Activated CD4-positive, alpha-beta T cell treated with anti-CD3 and anti-CD28 coated beads, Interleukin-2, amount 50 U/mL, for 1 hour (primary cell): Measurements from ENCODE around the gene DHRS9.
"Not testable (repeated sequence)": the region's sequence is repeated elsewhere in the genome, so short reads cannot be mapped to it uniquely, and the experiment has no call there.

Experiments used
- DNase-seq: peaks from one replicate; pipeline ENCODE4 v3.0.0-alpha.2; 2020

Gene DHRS9

DNA sequence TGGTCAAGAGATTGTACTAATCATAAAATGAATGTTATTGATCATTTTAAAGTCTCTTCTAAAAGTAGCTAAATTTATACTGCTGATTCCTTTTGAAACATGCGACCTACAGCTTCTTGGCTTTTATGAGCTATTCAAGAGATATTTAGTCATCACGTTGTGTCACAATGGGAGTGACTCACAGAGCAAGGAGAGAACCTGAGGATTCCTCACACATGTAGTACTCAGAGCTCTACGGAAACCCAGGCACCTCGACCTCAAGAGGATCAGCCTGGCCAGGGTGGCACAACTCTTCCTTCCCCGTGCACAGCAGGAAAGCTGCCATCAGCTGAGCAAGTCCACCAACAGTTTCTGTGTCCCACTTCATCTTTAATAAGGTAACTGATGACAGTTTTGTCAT, at the start of gene DHRS9:
DHRS9 (plus strand) TSS at position 223 of the 400 bp plus-strand sequence. CDS start 12,019 bp downstream, outside the sequence.
- DNase-seq: no peak

DNA sequence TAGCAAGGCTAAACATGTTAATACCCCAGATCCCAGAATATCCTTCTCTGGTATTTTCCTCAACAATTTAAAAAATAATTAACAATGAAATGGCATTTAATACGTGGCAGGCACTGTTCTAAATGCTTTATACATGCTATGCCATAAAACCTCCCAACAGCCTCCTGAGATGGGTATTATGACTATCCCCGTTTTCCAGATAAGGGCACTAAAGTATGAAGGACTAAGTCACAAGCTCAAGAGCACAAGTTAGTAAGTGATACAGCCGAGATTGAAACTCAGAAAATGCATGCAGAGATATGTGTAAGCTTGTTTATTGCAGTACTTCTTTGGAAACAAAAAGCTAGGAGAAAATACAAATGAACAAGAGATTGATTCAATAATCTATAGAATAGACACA, 46.2 kb upstream of the DHRS9 start:
- DNase-seq: no peak

DNA sequence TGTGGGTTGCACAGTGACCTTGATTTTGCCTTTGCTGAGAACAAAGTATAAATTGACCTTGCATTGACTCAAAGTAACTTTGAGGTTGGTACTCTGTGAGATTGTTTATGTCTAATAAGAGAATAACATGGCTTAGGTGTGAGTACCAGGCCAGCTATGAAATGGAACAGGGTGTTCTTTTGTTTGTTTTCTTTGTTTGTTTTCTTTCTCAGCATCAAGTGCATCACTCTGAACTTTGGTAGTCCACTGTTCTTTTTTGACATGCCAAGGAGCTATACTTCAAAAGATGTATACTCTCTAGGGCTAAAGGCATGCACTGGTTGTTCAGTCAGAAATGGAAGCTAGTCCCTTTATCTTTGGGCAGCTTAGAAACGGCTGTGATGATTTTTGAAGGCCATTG, 43.3 kb upstream of the DHRS9 start:
- no peak for DNase-seq

DNA sequence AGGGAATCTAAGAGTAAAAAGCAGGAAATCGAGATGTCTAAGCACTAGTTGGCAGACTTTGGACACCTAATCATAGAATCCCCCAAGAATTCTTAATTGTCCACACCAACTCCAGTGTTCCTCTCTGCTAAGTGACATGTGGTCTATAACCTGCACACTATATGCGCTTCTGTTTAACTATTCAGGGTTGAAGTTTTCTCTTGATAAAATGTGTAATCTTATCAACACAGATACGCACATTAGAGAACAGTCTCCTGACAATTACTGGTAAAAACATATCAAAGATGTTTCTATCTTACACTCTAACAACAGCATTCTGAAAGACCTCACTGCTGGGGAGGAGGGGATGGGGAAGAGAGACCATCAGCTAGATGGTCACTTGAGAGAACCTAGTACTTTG, 42.1 kb upstream of the DHRS9 start:
- DNase-seq: no peak

DNA sequence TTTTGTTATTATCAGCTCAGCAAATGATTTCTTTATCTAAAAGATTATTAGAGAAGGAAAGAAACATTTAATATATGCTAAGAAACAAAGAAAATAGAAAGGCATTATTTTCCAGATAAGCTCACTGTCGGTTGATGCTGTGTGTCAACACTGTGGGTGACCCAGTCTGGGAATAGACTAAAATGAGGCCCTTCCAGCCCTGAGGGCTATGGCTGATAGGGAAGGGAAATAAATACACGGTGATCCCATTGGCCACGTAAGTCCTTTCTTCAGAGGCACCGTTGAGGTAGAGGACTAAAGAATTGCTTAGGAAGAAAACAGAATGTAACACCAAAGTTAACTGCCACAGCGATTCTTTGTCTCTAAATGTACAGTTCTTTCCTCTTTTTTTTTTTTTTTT, 40.0 kb upstream of the DHRS9 start:
- no peak for DNase-seq

DNA sequence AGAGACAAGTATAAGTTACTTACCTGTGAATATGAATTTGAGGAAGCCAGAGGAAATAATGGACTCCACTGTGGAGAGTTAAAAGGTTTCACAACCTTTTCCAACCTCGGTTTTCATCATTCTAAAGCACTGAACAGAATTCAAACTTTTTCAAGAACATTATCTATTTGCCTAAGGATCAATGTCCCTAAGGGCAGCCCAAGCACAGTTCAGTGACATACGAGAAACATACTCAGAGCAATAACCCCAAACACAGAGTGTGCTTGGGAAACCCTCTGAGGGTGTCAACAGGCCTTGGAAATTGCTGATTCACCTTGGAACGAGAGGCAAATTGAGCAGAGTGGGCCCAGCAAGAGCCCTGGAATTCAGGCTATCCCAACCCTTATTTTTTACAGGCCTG, 38.2 kb upstream of the DHRS9 start, which contains the start of gene ABCB11:
ABCB11 (minus strand) TSS at position 123 of the 400 bp plus-strand sequence. CDS start 13,199 bp downstream, outside the sequence.
- DNase-seq: no peak

DNA sequence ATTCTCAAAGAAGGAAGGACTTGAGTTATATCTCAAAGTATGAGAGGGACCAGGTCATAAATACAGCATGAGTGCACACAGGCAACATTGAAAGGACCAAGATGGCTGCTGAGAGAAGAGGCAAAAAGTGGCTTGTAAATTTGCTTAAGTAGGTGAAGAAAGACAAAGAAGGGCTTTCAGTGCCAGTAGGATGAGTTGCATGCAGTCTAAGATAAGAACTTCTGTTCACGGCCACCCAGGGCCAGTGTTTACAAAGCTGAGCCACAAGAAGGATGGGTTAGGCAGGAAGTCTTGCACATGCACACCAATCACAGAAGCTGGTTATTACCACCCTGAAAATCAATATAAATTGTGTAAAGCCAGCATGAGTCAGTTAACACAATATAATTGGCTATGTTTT, 35.1 kb upstream of the DHRS9 start:
- no peak for DNase-seq

DNA sequence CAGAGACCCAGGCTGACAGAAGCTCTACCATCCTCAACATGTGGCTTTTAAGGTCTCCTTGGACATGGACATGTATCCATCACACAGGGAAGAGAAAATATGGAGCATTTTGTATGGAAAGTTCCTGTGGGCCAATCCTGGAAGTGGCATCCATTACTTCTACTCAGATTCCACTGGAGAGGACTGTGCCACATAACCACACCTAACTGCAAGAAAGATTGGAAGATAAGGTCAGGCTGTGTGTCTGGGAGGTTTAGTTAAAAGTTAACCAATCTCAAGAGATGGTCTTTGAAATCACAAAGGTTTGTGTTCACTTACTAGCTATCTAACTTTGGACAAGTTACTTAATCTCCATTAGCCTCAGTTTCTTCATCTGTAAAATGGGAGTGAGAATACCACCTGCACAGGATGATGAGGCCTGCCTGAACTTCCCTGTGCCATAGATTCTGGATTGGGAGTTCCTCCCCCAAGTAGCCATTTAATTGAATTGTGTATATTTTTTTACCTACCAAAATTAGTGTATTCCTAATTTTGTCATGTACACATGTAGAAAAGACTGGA, 34.3 kb upstream of the DHRS9 start:
- DNase-seq: no peak

DNA sequence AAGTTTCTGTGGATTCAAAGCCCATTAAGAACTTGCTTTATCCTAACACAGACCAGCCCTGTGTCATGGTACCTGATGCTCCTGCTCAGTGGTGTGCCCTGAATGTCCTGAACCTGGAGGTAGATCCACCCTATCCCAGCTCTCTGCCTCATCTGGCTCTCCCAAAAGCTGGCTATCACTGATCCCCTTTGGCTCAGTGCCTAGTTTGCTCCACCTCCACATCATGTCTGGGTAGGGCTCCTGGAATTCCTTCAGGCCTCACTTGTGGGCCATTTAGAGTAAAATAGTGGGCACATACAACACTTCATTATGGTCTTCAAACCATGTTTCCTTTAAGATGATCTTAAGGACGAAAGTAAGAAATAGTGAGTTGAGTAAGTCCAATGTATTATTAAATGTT, 33.5 kb upstream of the DHRS9 start:
- no peak for DNase-seq

DNA sequence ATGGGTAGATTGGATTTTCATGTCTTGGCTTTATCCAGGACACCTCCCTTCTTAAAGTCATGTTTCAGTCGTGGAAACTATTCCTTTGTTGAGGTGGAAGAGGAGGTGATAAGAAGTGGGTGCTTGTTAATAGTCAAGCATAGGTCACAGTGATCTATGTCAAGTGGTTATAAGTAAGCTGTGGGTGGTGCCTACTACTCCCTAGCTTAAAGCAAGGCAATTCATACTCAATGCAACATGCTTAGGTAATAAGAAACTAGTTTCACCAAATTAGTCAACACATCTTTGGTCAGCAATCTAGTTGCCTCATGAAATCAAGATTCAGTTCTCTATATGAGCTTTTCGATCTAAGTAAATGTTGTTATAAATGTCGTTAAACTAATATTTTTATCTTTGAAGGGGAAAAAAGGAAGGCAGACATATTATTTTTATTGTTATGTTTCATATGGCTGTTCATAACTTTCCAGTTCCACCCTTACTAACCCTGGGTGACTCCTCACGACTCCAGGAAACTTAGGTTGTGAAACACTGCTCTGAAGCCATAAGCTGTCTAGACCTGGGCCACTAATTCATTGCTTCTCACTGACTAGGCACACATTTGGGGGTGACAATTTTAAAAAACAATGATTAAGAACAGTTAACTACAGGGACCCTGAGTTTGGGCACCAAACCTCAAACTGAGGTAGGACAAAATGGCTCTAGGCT, 32.5 kb upstream of the DHRS9 start:
- DNase-seq: no peak

DNA sequence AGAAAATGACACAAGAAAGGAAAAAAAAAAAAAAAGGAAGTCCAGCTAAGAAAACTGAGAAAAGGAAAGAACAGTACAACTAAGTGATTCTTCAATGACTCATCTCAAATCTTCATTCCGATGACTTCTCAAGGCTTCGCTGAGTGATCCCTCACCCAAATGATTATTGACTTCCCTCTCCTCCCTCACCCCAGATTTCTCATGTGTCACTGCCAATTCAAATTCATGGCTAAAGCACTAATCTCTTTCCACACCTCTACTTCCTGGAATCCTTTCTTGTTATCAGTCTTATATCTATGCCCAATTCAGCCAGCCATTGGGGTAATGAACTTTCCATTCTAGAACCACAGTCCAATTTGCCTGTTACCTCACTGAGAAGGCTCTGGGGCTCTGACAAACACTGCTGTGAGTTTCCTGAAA, 31.0 kb upstream of the DHRS9 start:
- no peak for DNase-seq

DNA sequence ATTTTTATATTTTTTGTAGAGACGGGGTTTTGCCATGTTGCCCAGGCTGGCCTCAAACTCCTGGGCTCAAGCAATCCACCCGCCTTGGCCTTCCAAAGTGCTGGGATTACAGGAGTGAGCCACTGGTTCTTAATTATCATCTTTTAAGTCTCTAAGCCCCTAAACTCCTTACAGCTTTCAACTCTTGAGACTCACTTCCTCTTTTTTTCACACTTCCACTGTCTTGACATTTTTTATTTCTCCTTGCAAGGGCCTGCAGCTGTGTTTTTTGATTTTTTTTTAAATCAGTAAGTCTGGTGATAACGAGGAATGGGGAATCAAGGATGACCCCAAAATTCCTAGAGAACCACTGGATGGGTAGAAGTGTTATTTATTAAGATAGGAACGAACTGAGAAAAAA, 29.7 kb upstream of the DHRS9 start:
- DNase-seq: no peak

DNA sequence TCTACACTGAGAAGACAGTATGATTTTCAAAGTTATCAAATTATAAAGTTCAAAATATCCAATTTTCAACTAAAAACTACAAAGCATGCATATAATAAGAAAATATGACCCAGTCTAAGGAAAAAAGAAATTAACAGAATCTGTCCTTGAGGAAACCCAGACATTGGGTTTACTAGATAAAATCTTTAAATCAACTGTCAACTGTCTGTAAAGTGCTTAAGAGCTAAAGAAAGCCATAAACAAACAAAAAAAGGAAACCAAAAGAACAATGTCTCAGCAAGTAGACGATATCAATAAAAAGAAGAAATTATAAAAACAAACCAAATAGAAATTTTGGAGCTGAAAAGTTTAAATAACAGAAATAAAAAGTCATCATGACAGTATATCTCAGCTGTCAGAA, 27.8 kb upstream of the DHRS9 start:
- DNase-seq: no peak

DNA sequence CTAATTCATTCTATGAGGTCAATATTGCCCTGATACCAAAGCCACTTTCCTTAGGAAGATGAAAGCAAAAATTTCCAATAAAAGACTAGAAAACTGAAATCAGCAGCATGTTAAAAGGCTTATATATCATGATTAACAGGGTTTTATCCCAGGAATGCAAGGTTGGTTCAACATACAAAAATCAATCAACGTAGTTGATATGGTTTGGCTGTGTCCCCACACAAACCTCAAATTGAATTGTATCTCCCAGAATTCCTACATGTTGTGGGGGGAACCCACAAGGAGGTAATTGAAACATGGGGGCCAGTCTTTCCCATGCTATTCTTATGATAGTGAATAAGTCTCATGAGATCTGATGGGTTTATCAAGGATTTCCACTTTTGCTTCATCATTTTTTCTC, 26.5 kb upstream of the DHRS9 start:
- DNase-seq: no peak

DNA sequence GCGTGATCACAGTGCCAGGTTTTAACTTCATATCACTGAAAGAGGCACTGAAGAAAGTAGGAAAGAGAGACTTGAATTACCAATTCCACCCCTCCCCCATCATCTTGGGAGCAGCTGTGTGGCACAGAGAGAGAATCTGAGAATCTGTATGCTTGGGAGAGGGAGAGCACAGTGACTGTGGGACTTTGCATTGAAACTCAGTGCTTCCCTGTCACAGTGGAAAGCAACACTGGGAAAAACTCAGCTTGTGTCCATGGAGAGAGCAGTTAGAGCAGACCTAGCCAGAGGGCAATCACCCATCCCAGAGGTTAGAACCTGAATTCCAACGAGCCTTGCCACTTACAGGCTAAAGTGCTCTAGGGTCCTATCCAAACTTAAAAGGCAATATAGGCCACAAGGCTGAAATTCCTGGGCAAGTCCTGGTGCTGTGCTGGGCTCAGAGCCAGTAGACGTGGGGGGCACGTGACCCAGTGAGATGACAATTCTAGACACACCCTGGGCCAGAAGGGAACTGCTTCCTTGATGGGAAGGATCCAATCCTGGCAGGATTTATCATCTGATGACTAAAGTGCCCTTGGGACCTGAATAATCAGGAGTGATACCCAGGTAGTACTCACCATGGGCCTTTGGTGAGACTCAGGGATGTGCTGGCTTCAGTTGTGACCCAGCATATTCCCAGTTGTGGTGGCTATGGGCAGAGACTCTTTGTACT, 22.8 kb upstream of the DHRS9 start:
- no peak for DNase-seq

DNA sequence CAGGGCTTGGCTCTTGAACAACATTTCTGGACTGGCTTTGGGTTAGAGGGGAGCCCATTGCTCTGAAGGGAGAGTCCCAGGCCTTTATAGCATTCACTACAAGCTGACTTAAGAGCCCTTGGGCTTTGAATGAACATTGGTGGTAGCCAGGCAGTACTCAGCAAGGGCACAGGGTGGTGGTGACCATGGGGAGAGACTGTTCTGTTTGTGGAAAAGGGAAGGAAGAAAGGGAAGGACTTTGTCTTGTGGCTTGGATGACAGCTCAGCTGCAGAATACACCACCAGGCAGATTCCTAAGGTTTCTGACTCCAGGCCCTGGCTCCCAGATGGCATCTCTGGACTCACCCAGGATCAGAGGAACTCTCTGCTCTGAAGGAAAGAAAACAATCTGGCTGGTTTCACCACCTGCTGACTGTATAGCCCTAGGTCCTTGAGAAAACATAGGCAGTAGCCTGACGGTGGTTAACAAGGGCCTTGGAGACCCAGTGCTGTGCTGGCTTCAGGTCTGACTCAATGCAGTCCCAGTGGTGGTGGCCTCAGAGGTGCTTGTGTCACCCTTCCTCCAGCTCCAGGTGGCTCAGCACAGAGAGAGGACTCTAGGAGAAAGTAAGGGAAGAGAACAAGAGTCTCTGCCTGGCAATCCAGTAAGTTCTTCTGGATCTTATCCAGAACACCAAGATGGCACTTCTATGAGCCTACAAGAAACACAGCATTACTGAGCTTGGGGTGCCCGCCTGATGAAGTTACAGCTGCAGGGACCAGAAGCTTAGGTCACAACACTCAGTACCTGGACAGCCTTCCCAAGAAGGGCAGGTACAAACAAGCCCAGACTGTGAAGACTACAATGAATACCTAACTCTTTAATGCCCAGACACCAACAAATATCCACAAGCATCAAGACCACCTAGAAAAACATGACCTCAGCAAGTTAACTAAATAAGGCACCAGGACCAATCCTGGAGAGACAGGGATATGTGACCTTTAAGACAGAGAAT, 21.8 kb upstream of the DHRS9 start:
- DNase-seq: no peak

DNA sequence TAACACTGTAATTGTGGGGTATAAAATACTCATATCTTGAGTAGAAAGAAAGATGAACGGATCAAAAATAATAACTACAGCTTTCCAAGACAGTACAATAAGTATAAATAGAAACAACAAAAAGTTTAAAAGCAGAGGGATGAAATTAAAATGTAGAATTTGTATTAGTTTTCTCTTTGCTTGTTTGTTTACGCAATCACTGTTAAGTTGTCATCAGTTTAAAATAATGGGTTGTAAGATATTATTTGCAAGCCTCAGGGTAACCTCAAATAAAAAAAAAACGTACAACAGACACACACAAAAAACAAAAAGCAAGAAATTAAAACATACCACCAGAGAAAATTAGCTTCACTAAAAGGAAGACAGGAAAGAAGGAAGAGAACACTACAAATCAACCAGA, 20.2 kb upstream of the DHRS9 start:
- DNase-seq: no peak

DNA sequence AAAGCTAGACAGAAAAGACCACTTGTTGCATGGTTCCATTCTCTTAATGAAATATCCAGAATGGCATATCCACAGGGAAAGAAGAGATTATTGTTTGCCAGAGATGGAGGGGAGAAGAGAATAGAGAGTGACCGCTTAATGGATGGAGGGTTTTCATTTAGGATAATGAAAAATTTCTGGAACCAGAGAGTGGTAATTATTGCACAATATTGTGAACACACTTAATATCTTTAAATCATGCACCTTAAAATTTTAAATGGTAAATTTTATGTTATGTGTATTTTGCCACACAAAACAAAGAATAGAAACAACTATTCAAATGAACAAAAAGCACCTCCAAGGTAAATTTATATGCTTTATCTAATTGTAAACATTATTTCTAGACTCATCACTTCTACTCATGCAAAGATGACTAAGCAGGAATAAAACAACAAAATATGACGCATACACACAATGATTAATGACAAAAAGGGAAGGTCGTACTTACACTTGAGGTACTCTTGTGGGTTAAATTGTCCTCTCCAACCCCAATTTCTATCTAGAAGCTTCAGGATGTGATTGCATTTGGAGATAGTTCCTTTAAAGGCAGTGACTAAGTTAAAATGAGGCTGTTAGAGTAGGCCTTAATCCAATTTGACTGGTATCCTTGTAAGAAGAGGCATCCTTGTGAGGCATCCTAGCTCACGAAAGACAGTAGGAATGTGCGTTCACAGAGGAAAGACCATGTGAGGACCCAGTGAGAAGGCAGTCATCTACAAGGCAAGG, 18.7 kb upstream of the DHRS9 start:
- no peak for DNase-seq

DNA sequence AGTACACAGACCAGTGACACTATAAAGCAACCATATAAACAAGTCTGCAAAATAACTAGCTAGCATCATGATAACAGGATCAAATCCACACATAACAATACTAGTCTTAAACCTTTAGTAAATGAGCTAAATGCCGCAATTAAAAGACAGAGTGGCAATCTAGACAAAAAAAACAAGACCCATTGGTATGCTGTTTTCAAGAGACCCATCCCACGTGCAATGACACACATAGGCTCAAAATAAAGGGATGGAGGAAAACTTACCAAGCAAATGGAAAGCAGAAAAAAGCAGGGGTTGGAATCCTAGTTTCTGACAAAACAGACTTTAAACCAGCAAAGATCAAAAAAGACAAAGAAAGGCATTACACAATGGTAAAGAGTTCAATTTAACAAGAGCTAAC, 14.8 kb upstream of the DHRS9 start:
- DNase-seq: not testable (repeated sequence)

DNA sequence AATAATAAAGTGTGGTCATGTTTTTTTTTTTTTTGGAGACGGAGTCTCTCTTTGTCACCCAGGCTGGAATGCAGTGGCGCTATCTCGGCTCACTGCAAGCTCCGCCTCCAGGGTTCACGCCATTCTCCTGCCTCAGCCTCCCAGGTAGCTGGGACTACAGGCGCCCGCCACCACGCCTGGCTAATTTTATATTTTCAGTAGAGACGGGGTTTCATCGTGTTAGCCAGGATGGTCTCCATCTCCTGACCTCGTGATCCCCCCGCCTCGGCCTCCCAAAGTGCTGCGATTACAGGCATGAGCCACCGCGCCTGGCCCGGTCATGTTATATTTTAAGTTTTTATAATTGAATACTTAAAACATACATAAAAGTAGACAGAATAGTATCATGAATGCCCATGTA, 5.2 kb upstream of the DHRS9 start:
- not testable (repeated sequence) for DNase-seq

DNA sequence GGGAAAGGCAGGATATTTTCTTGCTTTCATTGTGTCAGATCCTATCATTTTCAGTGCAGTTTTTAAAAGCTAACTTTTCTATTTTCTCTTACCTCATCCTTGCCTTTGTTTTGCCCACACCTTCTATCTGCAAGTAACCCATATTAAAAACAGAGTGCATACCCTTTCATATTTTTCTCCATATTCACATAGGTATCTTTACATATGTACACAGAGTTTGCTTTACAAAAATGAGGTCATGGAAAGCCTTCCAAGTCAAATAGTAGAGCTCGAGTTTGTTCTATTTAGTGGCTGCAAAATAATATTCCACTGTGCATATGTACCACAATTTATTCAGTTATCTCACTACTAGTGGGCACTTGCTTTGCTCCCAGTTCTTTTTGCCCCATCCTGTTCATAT, 3.9 kb upstream of the DHRS9 start:
- no peak for DNase-seq

DNA sequence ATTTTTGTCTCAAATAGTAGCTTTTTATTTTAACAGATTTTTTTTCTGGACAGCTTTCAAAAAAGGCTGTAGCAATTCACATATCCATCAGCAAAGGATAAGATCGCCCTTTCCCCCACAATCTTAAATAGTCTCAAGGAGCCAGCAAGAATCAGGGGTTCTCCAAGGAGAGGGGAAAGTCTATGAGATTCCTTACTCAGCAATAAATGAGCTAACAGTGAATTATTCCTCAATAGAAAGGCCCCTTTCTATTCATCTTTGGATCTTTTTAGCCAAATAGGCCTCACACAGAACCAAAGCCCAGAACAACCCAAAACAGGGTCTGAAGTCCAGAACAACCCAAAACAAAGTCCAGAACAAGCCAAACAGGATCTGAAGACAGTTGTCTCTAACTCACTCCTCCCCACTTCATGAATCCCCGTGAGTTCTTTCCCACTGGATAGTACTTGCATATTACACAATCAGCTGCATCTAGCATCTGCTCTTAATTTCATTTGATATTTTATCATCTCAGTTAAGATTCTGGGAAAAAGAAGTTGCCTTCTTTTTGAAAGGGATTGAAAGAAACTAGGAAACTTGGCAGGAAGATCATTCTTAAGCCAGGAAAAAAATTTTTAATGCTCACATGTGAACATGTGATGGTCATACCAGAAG, 3.4 kb upstream of the DHRS9 start:
- DNase-seq: no peak
